HG03342 (cell line): ENCODE results near the gene SMIM28.
"Not testable (repeated sequence)": the region's sequence is repeated elsewhere in the genome, so short reads cannot be mapped to it uniquely, and the experiment has no call there.

ENCODE experiments used
- ATAC-seq: cut with Tn5 transposase; IDR thresholded peaks from one replicate; pipeline ENCODE4 v1.9.1; 2021; ENCODE audit warnings: mild to moderate bottlenecking, moderate library complexity; ENCODE audit not compliant: unreplicated experiment

SMIM28 gene

DNA sequence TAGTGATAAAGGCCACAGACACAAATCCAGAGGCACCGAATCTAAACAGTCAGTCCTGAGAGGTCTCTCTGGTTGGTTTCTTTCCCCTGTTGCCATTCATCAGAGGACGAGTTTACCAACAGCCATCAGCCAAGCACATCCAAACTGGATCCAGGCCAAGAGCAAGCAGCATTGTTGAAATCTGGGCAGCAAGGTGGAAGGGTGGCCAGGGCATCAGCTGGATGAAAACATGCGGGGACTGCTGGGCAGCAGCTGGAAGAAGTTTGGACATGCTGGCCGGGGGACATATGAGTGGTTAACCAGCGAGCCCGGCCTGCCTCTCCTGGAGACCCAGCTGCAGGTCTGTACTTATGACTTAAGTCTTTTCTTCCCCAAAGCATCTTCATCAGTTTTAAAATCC is at the start of gene SMIM28:
Gene SMIM28, plus strand, starts transcription at position 62 of the 400 bp plus-strand sequence. Its CDS starts 168 bp downstream, at position 230.
- ATAC-seq: no peak

- ATAC-seq: no peak
Measured at GRCh38 chr6:138328210-138328609, 49.5 kb upstream of the SMIM28 start.

DNA sequence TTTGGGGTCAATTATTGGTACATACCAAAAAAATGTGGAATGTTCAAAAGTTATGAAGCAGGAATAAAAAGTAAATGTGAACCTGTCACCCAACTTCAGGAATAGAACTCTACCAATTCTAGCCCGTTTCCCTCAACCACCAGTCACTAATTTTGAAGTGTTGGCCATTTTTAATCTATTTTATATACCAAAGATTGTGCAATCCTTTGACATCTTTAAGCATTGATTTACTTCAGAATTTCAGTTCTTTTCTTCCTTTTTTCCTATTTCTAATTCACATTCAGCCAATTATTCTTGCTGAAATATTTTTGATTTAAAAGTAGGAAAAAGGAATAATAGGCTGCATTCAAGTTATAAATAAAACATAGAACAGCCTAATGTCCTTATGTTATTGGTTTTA is 46.9 kb upstream of the SMIM28 start:
- ATAC-seq: no peak

- no peak for ATAC-seq
Measured at GRCh38 chr6:138331444-138331843, 46.3 kb upstream of the SMIM28 start.

DNA sequence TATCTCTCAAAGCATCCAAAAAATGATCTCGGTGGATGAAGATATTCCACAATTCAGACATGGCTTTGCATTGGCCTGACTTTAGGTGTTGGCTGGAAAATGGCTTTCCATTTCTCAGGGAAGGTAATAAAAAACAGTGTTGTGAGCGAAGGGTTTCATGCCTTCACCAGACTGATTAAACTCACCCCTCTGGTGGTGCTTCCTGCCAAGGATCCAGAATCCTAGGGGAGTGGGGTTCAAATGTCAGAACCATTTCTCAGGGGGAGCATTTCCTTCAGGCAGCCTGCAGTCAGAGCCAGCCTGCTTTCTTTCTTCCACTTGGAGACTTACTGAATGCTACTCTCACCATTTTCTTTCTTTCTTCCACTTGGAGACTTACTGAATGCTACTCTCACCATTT is 45.7 kb upstream of the SMIM28 start:
- no peak for ATAC-seq

GRCh38 chr6:138334000-138334399 is 43.7 kb upstream of the SMIM28 start:
- no peak for ATAC-seq

- ATAC-seq: no peak
Measured at GRCh38 chr6:138334963-138335362, 42.7 kb upstream of the SMIM28 start.

- ATAC-seq: no peak
Measured at GRCh38 chr6:138336221-138336620, 41.5 kb upstream of the SMIM28 start.

DNA sequence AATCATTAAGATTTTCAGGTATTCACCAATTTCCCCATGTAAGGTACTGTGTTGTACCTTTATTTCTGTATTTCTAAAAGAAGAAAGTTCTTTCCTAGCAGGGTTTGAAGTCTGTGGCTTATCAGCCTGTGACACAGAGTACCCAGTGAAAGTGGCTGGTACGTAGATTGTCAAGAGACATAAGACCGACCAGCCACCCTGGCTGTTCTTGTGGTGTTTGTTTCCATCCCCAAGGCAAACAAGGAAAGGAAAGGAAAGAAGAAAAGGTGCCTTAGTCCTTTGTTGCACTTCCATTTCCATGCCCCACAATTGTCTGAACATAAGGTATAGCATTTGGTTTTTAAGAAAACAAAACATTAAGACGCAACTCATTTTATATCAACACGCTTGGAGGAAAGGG is 40.6 kb upstream of the SMIM28 start:
- ATAC-seq: no peak

- no peak for ATAC-seq
Measured at GRCh38 chr6:138339024-138339423, 38.7 kb upstream of the SMIM28 start.

GRCh38 chr6:138341176-138341575 is 36.5 kb upstream of the SMIM28 start:
- no peak for ATAC-seq

GRCh38 chr6:138343112-138343511 is 34.6 kb upstream of the SMIM28 start:
- no peak for ATAC-seq

GRCh38 chr6:138345565-138346285 is 32.0 kb upstream of the SMIM28 start:
- no peak for ATAC-seq

- no peak for ATAC-seq
Measured at GRCh38 chr6:138346302-138347195, 31.2 kb upstream of the SMIM28 start.

DNA sequence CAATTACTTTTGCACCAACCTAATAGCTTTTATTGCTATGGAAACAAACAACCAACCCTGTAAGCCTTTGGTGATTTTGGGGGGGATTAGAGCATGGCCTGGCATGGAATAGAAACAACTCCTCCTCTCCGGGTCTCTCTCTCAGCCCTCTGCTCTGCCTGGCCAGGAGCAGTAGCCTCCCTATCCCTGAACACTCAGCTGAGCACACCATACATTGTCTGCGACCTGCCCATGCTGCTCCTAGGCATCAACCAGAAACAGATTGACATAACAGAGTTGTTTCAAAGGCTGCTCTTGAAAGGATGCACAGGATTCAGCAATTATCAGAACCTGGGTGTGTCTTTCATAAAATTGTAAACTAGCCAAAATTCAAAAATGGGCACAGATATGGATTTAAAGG is 29.8 kb upstream of the SMIM28 start:
- ATAC-seq: no peak

DNA sequence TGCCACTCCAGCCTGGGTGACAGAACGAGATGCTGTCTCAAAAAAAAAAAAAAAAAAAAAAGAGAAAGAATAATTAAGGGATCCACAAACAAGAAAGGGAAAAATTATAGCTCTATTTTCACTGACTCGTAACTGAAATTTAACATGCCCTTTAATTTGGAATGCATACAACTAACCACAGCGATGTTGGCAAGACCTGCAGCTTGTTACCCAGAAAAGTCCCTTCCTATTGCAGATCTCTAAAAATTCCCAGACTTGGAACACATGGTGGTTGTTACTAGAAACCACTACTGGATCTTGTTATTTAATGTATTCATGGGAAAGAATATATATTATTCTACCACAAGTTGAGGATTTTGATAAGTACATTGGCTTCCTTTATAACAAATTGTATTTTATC is 27.8 kb upstream of the SMIM28 start:
- ATAC-seq: no peak

DNA sequence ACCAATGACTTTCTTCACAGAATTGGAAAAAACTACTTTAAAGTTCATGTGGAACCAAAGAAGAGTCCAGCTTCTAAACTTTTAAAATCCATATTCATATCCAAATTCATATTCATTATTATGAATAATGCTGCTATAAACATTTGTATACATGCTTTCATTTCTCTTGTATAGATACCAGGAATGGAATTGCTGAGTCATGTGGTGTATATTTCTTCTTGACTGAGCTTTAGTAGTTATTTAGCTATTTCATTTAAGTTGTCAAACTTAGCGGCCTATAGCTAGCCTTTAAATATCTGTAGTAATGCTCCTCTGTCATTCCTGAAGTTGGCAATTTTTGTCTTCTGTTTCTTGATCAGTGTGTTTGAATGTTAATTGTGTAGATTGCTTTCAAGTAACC is 19.8 kb upstream of the SMIM28 start:
- no peak for ATAC-seq

GRCh38 chr6:138368684-138369083 is 9.0 kb upstream of the SMIM28 start:
- not testable (repeated sequence) for ATAC-seq

GRCh38 chr6:138370631-138371451 is 6.9 kb upstream of the SMIM28 start:
- ATAC-seq: no peak

DNA sequence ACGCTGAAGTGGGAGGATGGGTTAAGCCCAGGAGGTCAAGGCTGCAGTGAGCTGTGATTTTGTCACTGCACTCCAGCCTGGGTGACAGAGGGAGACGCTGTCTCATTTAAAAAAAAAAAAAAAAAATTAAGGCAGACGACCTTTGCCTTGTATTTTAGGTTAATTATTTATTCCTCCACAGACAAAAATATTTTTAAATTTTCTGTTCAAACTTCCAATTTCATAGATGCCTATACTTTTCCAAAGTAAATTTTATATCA is 6.3 kb upstream of the SMIM28 start:
- ATAC-seq: no peak

DNA sequence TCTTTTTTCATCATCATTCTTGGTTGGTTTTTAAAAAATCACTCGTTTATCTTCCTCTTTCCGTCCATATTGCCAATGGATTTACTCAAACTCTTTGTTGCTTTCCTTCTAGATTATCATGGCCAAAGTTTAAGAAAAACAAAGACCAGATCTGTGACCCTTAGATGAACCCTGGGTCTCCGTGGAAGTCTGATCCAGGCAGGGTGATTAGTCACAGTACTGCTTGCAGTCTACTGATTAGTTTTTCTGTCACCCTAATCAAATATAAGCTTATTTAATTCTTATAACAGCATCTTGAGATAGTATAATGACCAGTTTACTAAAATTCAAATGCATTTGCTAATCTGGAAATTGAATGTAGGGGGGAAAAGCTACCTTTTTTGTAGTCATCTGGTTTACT is 6.0 kb upstream of the SMIM28 start:
- ATAC-seq: no peak
